Keratinocyte (primary cell): ENCODE results near the gene SMPD4. TPM values are rescaled to one million over a fixed set of nuclear protein-coding genes. Genes with fewer than 3 reads are reported as not detected.
"Not testable (repeated sequence)": the region's sequence is repeated elsewhere in the genome, so short reads cannot be mapped to it uniquely, and the experiment has no call there.

Experiments used
- DNase-seq: peaks from one replicate; pipeline ENCODE4 v3.0.0-alpha.2; 2011; ENCODE audit warnings: low read depth, missing footprints, low spot score
- FAIRE-seq: peaks from 2 replicates; lab custom pipeline; 2011; peaks lifted over from hg19 to GRCh38; lab: Jason Lieb, UNC
- H2AFZ ChIP-seq: 2 replicates; pipeline ENCODE4 v1.6.0; 2012; ENCODE audit warnings: low read length, control low read depth, inconsistent platforms; ENCODE audit not compliant: control insufficient read depth
- H3K27ac ChIP-seq: 2 replicates; pipeline ENCODE4 v1.5.1; 2011; ENCODE audit warnings: low read length; ENCODE audit not compliant: control insufficient read depth, insufficient read depth
- H3K27me3 ChIP-seq: 3 replicates; pipeline ENCODE4 v1.6.0; 2011; ENCODE audit warnings: low read length; ENCODE audit not compliant: control insufficient read depth, insufficient read depth; ENCODE audit errors: extremely low read depth
- H3K36me3 ChIP-seq, 2 experiments: 2 replicates in 1 of 2; 3 replicates in 1 of 2; pipeline ENCODE4 v1.5.1; 2011; ENCODE audit warnings: low read length in 2 of 2, mild to moderate bottlenecking in 1 of 2; ENCODE audit not compliant: control insufficient read depth in 2 of 2, insufficient read depth in 2 of 2; ENCODE audit errors: extremely low read depth in 1 of 2
- H3K4me1 ChIP-seq: 3 replicates; pipeline ENCODE4 v1.5.1; 2011; ENCODE audit warnings: low read length; ENCODE audit not compliant: control insufficient read depth, insufficient read depth; ENCODE audit errors: extremely low read depth
- H3K4me2 ChIP-seq: 3 replicates; pipeline ENCODE4 v1.6.0; 2011; ENCODE audit warnings: low read depth, low read length; ENCODE audit not compliant: control insufficient read depth, insufficient read depth; ENCODE audit errors: extremely low read depth
- H3K4me3 ChIP-seq, 3 experiments: fragments of 200-600 bp in 1 of 3; sonication (generic) in 1 of 3; 2 replicates in 2 of 3; 3 replicates in 1 of 3; pipeline ENCODE4 v1.5.1; 2011 to 2016; ENCODE audit warnings: low read length in 3 of 3, mild to moderate bottlenecking in 3 of 3, control low read depth in 2 of 3, inconsistent platforms in 1 of 3, low read depth in 1 of 3, mixed read lengths in 1 of 3, mixed run types in 1 of 3, moderate library complexity in 1 of 3; ENCODE audit not compliant: control insufficient read depth in 2 of 3, insufficient read depth in 2 of 3; ENCODE audit errors: extremely low read depth in 1 of 3
- H3K79me2 ChIP-seq: 2 replicates; pipeline ENCODE4 v1.6.0; 2012; ENCODE audit warnings: low read length; ENCODE audit not compliant: control insufficient read depth, insufficient read depth
- H3K9ac ChIP-seq: 3 replicates; pipeline ENCODE4 v1.6.0; 2011; ENCODE audit warnings: low read length; ENCODE audit not compliant: control insufficient read depth, insufficient read depth; ENCODE audit errors: extremely low read depth
- H3K9me1 ChIP-seq: 3 replicates; pipeline ENCODE4 v1.6.0; 2011; ENCODE audit warnings: low read length; ENCODE audit not compliant: control insufficient read depth, insufficient read depth; ENCODE audit errors: extremely low read depth
- H3K9me3 ChIP-seq: 2 replicates; pipeline ENCODE4 v1.5.1; 2012; ENCODE audit warnings: low read depth, low read length; ENCODE audit not compliant: control insufficient read depth
- H4K20me1 ChIP-seq: 3 replicates; pipeline ENCODE4 v1.6.0; 2011; ENCODE audit warnings: low read length; ENCODE audit not compliant: control insufficient read depth, insufficient read depth; ENCODE audit errors: extremely low read depth
- CTCF ChIP-seq, 3 experiments: IDR thresholded peaks in 1 of 3; conservative IDR thresholded peaks in 1 of 3; optimal IDR thresholded peaks in 1 of 3; 2 replicates in 2 of 3; 3 replicates in 1 of 3; pipeline versions ENCODE3 to v1.5.1; 2011; ENCODE audit warnings: low read length in 3 of 3, mild to moderate bottlenecking in 3 of 3, moderate library complexity in 2 of 3, control low read depth in 1 of 3, inconsistent platforms in 1 of 3; ENCODE audit not compliant: insufficient read depth in 2 of 3; ENCODE audit errors: extremely low read depth in 1 of 3
- EZH2 ChIP-seq: IDR thresholded peaks from one replicate; pipeline ENCODE4 v1.6.1; 2012; ENCODE audit warnings: inconsistent platforms, mild to moderate bottlenecking, low read length, moderate library complexity
- dilution Hi-C: fragments of 300-500 bp; cut with MboI; formaldehyde crosslinking; loops from one replicate; pipeline ENCODE4 v1.7.0; 2020; ENCODE audit warnings: low sequenced_read_pairs; ENCODE audit not compliant: extremely low pct_ligation_motif_present
- polyA plus RNA-seq, 5 experiments: library from polyadenylated mRNA; depleted of rRNA in 3 of 5; stranded (reverse) in 3 of 5; stranded (forward) in 1 of 5; unstranded in 1 of 5; fragments of >200 nt; gene quantifications; 1 replicate in 1 of 5; 2 replicates in 3 of 5; 3 replicates in 1 of 5; pipeline versions ENCODE4 v1.2.1 to v1.2.3, GENCODE V29; 2011 to 2012; ENCODE audit warnings: missing spikeins in 2 of 5, low read depth in 1 of 5, low replicate concordance in 1 of 5

Gene SMPD4
- polyA plus RNA-seq, 1 donor (not counting 4 experiments of a cell fraction or from before 2014, with no cell fraction given): 23.8 TPM

GRCh38 chr2:130198343-130198742 is 16.9 kb upstream of the SMPD4 start, which contains the start of gene TUBA3E:
Gene TUBA3E (minus strand): TSS chr2:130198439. CDS start chr2:130198360, 79 bp downstream.
- H3K9me3 ChIP-seq: no peaks in the 10 kb centered on the region
- DNase-seq (no peak), FAIRE-seq (no peak)
- no peak within 1 kb of the TSS for H2AFZ ChIP-seq
- no peaks in the 10 kb centered on the region for H3K9me1 ChIP-seq
- H3K79me2 ChIP-seq: no peaks in the 10 kb centered on the region
- H3K27me3 ChIP-seq: no peaks in the 10 kb centered on the region
- dilution Hi-C loops: no loop called here
- H3K4me1 ChIP-seq: no peaks in the 10 kb centered on the region
- no peak within 1 kb of the TSS for H3K9ac ChIP-seq
- H3K4me2 ChIP-seq: no peak within 1 kb of the TSS
- H3K4me3 ChIP-seq: no peak within 1 kb of the TSS
- H3K27ac ChIP-seq: no peak within 1 kb of the TSS
- no peak for TF ChIP-seq EZH2
- TF ChIP-seq CTCF (optimal IDR thresholded peaks at IDR 0.05 in 1 of 3, IDR thresholded peaks at IDR 0.05 in 1 of 3, conservative IDR thresholded peaks at IDR 0.05 in 1 of 3; ENCODE audit: extremely low read depth in 1 of 3, insufficient read depth in 2 of 3, low read length in 3 of 3): no peak
- no peaks in the 10 kb centered on the region for H4K20me1 ChIP-seq
- H3K36me3 ChIP-seq: no peaks in the 10 kb centered on the region

GRCh38 chr2:130196052-130196451 is 14.7 kb upstream of the SMPD4 start:
- H3K4me1 ChIP-seq, H3K79me2 ChIP-seq, dilution Hi-C loops, H3K9me3 ChIP-seq, H3K9me1 ChIP-seq, H3K27ac ChIP-seq, H4K20me1 ChIP-seq, H3K27me3 ChIP-seq, H3K4me2 ChIP-seq, H3K4me3 ChIP-seq, DNase-seq, H3K9ac ChIP-seq, H2AFZ ChIP-seq, FAIRE-seq, H3K36me3 ChIP-seq: not testable (repeated sequence)

GRCh38 chr2:130195089-130195635 is 13.8 kb upstream of the SMPD4 start:
- FAIRE-seq, H3K9ac ChIP-seq, dilution Hi-C loops: not testable (repeated sequence)

GRCh38 chr2:130193824-130194223 is 12.4 kb upstream of the SMPD4 start:
- H3K27ac ChIP-seq, H3K9me1 ChIP-seq, dilution Hi-C loops, H3K27me3 ChIP-seq, H3K36me3 ChIP-seq, H3K4me3 ChIP-seq, H4K20me1 ChIP-seq, DNase-seq, H3K79me2 ChIP-seq, H3K9me3 ChIP-seq, H3K4me2 ChIP-seq, H3K9ac ChIP-seq, H3K4me1 ChIP-seq, H2AFZ ChIP-seq, FAIRE-seq: not testable (repeated sequence)

More at GRCh38 chr2:130195089-130195635, 13.8 kb upstream of the SMPD4 start:
- H3K4me2 ChIP-seq, H3K4me1 ChIP-seq, H3K4me3 ChIP-seq, H3K9me3 ChIP-seq, H3K27ac ChIP-seq, H3K9me1 ChIP-seq, H4K20me1 ChIP-seq, H3K79me2 ChIP-seq, H3K36me3 ChIP-seq, DNase-seq, H3K27me3 ChIP-seq, H2AFZ ChIP-seq: not testable (repeated sequence)
